NCI-H2227 (cell line): ENCODE measurements around the gene SAPCD1.

Source experiments
- DNase-seq: peaks from one replicate; lab custom pipeline; 2025; ENCODE audit not compliant: unreplicated experiment; lab: John Stamatoyannopoulos, UW

SAPCD1 gene

GRCh38 chr6:31750411-31751022 is 11.9 kb upstream of the SAPCD1 start:
- DNase-seq = no peak

- DNase-seq = no peak
Observed at GRCh38 chr6:31752739-31753319, 9.6 kb upstream of the SAPCD1 start.

- no peak for DNase-seq
Observed at GRCh38 chr6:31758281-31758680, 4.2 kb upstream of the SAPCD1 start.

- DNase-seq = no peak
Observed at GRCh38 chr6:31760790-31761189, 1.7 kb upstream of the SAPCD1 start.

GRCh38 chr6:31761343-31761742 is 1.1 kb upstream of the SAPCD1 start:
- DNase-seq = no peak

- DNase-seq = no peak
Observed at GRCh38 chr6:31762878-31763618, 592 bp downstream of the SAPCD1 start.

GRCh38 chr6:31763619-31763940 is 1.1 kb downstream of the SAPCD1 start:
- DNase-seq = no peak

- no peak for DNase-seq
Observed at GRCh38 chr6:31764198-31764597, 1.7 kb downstream of the SAPCD1 start.

GRCh38 chr6:31765559-31765909 is 3.1 kb downstream of the SAPCD1 start:
- DNase-seq = no peak

GRCh38 chr6:31765910-31766794 is 3.7 kb downstream of the SAPCD1 start:
- no peak for DNase-seq

GRCh38 chr6:31767096-31767645 is 4.7 kb downstream of the SAPCD1 start:
- no peak for DNase-seq

- DNase-seq = no peak
Observed at GRCh38 chr6:31768363-31769257, 6.2 kb downstream of the SAPCD1 start.

GRCh38 chr6:31769684-31770371 is 7.4 kb downstream of the SAPCD1 start:
- DNase-seq = peak; percentile 38

GRCh38 chr6:31770860-31771259 is 8.4 kb downstream of the SAPCD1 start:
- no peak for DNase-seq

- DNase-seq = no peak
Observed at GRCh38 chr6:31771992-31772358, 9.5 kb downstream of the SAPCD1 start.

GRCh38 chr6:31775184-31775583 is 12.7 kb downstream of the SAPCD1 start:
- no peak for DNase-seq

GRCh38 chr6:31775633-31776484 is 13.4 kb downstream of the SAPCD1 start:
- DNase-seq = no peak

GRCh38 chr6:31776485-31776988 is 14.1 kb downstream of the SAPCD1 start:
- peak; percentile 65 for DNase-seq
